ENCODE measurements around the gene TSPAN12.

Gene TSPAN12

DNA sequence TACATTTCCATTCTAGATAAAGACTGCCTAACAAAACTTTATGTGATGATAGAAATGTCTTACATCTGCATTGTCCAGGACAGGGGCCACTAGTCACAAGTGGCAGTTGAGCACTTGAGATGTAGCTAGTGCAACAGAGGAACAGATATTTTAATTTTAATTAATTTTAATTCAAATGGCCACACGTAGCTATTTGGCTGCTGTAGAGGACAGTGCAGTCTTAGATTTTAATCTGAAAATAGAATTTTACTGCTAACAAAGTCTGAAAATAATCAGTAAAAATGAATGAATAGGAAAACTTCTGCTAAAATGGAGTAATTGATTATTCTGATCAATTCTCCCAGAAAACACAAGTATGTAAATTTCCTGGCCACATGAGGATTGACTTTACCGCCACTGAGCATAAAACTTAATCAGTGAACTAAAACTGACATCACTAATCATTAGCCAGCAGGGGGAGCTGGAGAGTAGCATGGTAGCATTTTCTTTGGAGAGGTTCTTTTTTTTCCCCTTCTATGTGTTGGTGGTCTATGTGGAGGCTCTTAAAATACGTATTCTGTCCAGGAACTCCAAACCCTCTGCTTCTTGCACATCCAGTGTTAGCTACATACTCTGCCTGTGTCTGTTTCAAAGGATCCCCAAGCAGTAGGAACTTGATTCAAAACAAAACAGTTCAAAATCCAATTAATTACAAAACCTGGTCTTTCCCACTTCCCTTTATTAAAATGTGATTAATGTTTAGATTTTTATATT is 52.1 kb downstream of the TSPAN12 start:
- no peak overlapping the region for H3K9ac ChIP-seq (ENCODE audit: low read depth, low read length)
- H3K4me1 ChIP-seq (ENCODE audit: control insufficient read depth, insufficient read depth, low read length), result peaks cover 5% of the 10 kb centered on the region; the same call in 1 of the 2 replicates
- peaks cover 6% of the 10 kb centered on the region for H3K36me3 ChIP-seq (ENCODE audit: control insufficient read depth, insufficient read depth, low read length)
- H3K27ac ChIP-seq (ENCODE audit: low read depth, low read length), result no peak overlapping the region
- no peak overlapping the region for H3K4me3 ChIP-seq (ENCODE audit: low read depth, low read length)
- no peaks in the 10 kb centered on the region for H3K27me3 ChIP-seq (ENCODE audit: control insufficient read depth, insufficient read depth, low read length)
- H3K9me3 ChIP-seq (ENCODE audit: control insufficient read depth, insufficient read depth, low read length), result no peaks in the 10 kb centered on the region

DNA sequence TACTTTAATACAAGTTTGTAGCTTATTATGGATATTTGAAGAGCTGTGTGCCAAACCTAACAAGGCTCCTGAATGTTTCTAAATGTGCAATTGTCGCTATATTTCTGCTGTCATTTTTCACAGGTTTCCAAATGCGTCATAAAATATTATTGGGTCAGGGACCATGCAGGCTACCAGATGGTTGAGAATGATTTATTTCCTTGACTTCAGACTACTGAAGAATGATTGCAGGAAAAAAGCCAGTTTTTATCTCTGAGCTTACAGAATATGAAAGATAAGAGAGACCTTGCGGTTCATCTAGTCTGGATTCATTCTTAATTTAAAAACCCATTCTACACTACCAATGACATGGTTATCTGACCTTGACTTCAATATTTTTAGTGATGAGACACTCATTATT is 55.2 kb downstream of the TSPAN12 start:
- Histone ChIP-seq H3K9ac (ENCODE audit: low read depth, low read length) (no peak overlapping the region), H3K9me3 (ENCODE audit: control insufficient read depth, insufficient read depth, low read length) (no peaks in the 10 kb centered on the region), H3K27ac (ENCODE audit: low read depth, low read length) (no peak overlapping the region), H3K27me3 (ENCODE audit: control insufficient read depth, insufficient read depth, low read length) (no peaks in the 10 kb centered on the region), H3K36me3 (ENCODE audit: control insufficient read depth, insufficient read depth, low read length) (peaks cover 6% of the 10 kb centered on the region), H3K4me1 (ENCODE audit: control insufficient read depth, insufficient read depth, low read length) (peaks cover 15% of the 10 kb centered on the region; the same call in 1 of the 2 replicates), H3K4me3 (ENCODE audit: low read depth, low read length) (no peak overlapping the region)

DNA sequence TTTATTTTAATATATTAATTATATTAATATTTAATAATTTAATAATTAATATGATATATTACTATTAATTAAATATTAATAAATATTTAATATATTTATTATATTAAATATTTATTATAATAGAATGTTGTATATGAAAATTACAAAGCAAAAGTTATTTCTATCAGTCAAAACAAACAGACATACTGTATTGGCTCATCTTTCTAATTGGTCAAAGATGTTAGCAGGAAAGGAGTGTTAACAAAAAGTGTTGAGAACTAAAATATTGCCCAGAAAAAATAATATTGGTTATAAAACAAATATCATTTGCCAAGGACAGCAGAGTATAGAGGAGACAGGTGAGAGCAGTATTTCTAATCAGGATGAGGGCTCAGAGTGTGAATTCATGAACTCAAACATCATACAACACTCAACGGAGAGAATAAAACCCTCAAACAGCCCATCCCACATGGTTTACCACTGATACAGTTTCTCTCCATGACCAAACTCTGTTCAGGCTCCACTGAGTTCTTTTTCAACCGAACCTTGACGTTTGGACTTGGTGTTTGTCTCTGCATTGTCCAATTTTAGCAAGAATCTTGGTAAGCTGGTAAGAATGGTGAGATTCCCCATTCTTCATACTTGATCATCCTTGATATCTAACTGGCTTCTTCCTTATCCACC is 58.0 kb downstream of the TSPAN12 start:
- Histone ChIP-seq H3K9ac (ENCODE audit: low read depth, low read length) (no peak overlapping the region), H3K4me1 (ENCODE audit: control insufficient read depth, insufficient read depth, low read length) (peaks cover 11% of the 10 kb centered on the region; the same call in 1 of the 2 replicates), H3K27me3 (ENCODE audit: control insufficient read depth, insufficient read depth, low read length) (no peaks in the 10 kb centered on the region), H3K9me3 (ENCODE audit: control insufficient read depth, insufficient read depth, low read length) (no peaks in the 10 kb centered on the region), H3K27ac (ENCODE audit: low read depth, low read length) (no peak overlapping the region), H3K36me3 (ENCODE audit: control insufficient read depth, insufficient read depth, low read length) (no peaks in the 10 kb centered on the region; the same call in 1 of the 2 replicates), H3K4me3 (ENCODE audit: low read depth, low read length) (no peak overlapping the region)

DNA sequence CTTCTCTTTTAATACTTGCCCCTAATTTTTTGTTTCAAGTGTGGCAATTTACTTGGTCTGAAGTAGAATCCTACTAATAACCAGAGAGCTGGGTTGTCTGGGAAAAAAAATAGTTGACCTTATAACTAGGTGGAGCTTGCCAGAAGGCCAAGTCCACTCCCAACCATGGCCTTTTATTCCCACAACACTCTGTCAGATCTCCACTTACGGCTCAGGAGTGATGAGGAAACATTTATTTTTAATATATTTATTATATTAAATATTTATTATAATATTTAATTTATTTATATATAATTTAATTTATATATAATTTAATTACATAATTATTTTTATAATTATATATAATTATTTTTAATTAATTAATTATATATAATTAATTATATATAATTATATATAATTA is 58.8 kb downstream of the TSPAN12 start:
- no peak overlapping the region for H3K4me3 ChIP-seq (ENCODE audit: low read depth, low read length)
- H3K36me3 ChIP-seq (ENCODE audit: control insufficient read depth, insufficient read depth, low read length), result no peaks in the 10 kb centered on the region
- H3K27me3 ChIP-seq (ENCODE audit: control insufficient read depth, insufficient read depth, low read length), result no peaks in the 10 kb centered on the region
- peaks cover 11% of the 10 kb centered on the region; the same call in 1 of the 2 replicates for H3K4me1 ChIP-seq (ENCODE audit: control insufficient read depth, insufficient read depth, low read length)
- H3K27ac ChIP-seq (ENCODE audit: low read depth, low read length), result no peak overlapping the region
- H3K9ac ChIP-seq (ENCODE audit: low read depth, low read length), result no peak overlapping the region
- H3K9me3 ChIP-seq (ENCODE audit: control insufficient read depth, insufficient read depth, low read length), result no peaks in the 10 kb centered on the region

DNA sequence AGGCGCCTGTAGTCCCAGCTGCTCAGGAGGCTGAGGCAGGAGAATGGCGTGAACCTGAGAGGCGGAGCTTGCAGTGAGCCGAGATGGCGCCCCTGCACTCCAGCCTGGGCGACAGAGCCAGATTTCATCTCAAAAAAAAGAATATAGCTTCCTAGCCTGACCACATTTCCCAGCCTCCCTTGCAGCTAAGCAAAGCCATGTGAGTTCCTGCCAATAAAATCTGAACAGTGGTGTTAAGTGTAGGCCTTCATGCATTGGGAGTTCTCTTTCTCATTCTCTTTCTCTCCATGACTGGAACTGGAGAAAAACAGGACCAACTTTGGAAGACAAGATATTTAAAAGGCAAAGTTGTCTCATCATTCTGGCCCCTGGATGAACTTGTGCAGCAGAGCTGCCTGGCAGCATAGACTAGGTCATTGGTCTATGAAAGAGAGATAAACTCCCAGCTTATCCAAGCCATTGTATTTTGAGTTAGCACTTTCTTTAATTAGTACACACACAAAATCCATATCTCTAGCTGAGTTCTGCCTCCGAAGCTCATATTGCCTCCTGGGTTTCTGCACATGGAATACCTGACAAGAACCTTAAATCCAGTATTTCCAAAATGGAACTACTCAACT is 60.8 kb downstream of the TSPAN12 start:
- Histone ChIP-seq H3K4me1 (ENCODE audit: control insufficient read depth, insufficient read depth, low read length) (peaks cover 13% of the 10 kb centered on the region), H3K27ac (ENCODE audit: low read depth, low read length) (no peak overlapping the region), H3K9ac (ENCODE audit: low read depth, low read length) (no peak overlapping the region), H3K4me3 (ENCODE audit: low read depth, low read length) (no peak overlapping the region), H3K36me3 (ENCODE audit: control insufficient read depth, insufficient read depth, low read length) (no peaks in the 10 kb centered on the region), H3K9me3 (ENCODE audit: control insufficient read depth, insufficient read depth, low read length) (no peaks in the 10 kb centered on the region), H3K27me3 (ENCODE audit: control insufficient read depth, insufficient read depth, low read length) (no peaks in the 10 kb centered on the region)

DNA sequence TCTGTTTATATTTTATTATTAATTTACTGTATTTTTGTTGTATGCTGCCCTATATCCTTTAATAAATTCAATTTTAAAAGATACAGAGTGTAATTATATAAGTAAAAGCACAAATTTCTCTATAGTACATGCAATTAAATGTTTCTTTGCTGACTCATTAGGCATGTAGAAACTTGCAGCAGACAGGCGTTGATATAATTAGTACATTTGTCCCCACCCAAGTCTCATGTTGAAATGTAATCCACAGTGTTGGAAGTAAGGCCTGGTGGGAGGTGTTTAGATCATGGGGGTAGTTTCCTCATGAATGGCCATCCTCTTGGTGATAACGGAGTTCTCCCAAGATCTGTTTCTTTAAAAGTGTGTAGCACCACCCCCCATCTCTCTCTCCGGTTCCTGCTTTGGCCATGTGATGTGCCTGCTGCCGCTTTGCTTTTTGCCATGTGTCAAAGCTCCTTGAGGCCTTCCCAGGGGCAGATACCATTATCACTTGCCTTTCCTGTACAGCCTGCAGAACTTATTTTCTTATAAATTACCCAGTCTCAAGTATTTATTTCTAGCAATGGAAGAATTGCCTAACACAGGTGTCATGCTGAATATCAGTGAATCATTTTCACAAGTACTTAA is 63.7 kb downstream of the TSPAN12 start:
- no peak overlapping the region for H3K27ac ChIP-seq (ENCODE audit: low read depth, low read length)
- no peaks in the 10 kb centered on the region for H3K27me3 ChIP-seq (ENCODE audit: control insufficient read depth, insufficient read depth, low read length)
- H3K4me1 ChIP-seq (ENCODE audit: control insufficient read depth, insufficient read depth, low read length), result peaks cover 17% of the 10 kb centered on the region
- no peaks in the 10 kb centered on the region for H3K9me3 ChIP-seq (ENCODE audit: control insufficient read depth, insufficient read depth, low read length)
- no peaks in the 10 kb centered on the region for H3K36me3 ChIP-seq (ENCODE audit: control insufficient read depth, insufficient read depth, low read length)
- H3K4me3 ChIP-seq (ENCODE audit: low read depth, low read length), result no peak overlapping the region
- H3K9ac ChIP-seq (ENCODE audit: low read depth, low read length), result no peak overlapping the region

DNA sequence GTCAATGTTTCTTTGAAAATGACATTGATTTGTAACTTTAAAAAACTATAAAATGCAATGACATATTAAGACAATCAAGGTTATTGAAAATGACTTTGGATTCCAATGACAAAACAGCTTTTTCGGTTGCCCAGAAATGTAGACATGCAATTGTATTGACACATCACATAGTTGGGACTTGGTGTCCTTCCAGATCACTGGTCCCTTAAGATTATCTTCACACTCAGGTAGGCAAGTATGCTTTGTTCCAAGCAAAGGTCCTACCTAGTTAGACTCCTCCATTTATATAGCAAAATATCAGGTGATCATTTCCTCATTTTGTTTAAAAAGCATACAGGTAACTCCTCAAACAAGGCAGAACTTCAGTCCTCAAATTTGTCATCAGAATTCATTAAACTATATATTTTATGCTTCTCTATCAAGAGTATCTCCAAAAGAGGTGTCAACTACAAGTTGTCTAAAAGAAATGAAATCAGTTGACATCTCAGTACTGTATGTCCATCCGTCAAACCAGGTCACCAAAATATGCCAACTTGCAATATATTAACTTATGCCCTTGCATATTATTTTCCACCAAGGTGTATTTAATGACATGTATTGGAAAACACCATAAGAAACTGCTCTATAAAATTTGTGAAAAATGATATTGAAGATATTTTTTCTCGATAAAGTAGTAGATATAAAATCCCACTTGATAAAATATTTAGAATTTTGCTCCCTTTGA is 64.6 kb downstream of the TSPAN12 start:
- Histone ChIP-seq H3K36me3 (ENCODE audit: control insufficient read depth, insufficient read depth, low read length) (no peaks in the 10 kb centered on the region), H3K27ac (ENCODE audit: low read depth, low read length) (no peak overlapping the region), H3K4me1 (ENCODE audit: control insufficient read depth, insufficient read depth, low read length) (peaks cover 13% of the 10 kb centered on the region), H3K4me3 (ENCODE audit: low read depth, low read length) (no peak overlapping the region), H3K9me3 (ENCODE audit: control insufficient read depth, insufficient read depth, low read length) (no peaks in the 10 kb centered on the region), H3K27me3 (ENCODE audit: control insufficient read depth, insufficient read depth, low read length) (no peaks in the 10 kb centered on the region), H3K9ac (ENCODE audit: low read depth, low read length) (no peak overlapping the region)

DNA sequence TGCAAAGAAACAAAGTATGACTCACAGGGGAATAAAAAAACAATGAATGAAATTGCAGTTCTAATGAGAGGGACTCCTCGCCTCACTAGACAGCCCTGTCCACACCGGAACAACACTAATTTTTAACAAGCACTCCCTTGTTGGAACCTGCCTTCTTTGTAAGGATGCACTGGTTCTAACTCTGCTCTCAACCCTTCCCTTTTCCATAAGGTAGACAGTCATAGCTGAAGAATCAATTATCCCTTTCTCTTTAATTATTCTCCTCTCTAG is 65.1 kb downstream of the TSPAN12 start:
- no peaks in the 10 kb centered on the region for H3K9me3 ChIP-seq (ENCODE audit: control insufficient read depth, insufficient read depth, low read length)
- H3K36me3 ChIP-seq (ENCODE audit: control insufficient read depth, insufficient read depth, low read length), result no peaks in the 10 kb centered on the region
- peaks cover 7% of the 10 kb centered on the region for H3K4me1 ChIP-seq (ENCODE audit: control insufficient read depth, insufficient read depth, low read length)
- H3K27ac ChIP-seq (ENCODE audit: low read depth, low read length), result no peak overlapping the region
- no peaks in the 10 kb centered on the region for H3K27me3 ChIP-seq (ENCODE audit: control insufficient read depth, insufficient read depth, low read length)
- H3K9ac ChIP-seq (ENCODE audit: low read depth, low read length), result no peak overlapping the region
- H3K4me3 ChIP-seq (ENCODE audit: low read depth, low read length), result no peak overlapping the region

DNA sequence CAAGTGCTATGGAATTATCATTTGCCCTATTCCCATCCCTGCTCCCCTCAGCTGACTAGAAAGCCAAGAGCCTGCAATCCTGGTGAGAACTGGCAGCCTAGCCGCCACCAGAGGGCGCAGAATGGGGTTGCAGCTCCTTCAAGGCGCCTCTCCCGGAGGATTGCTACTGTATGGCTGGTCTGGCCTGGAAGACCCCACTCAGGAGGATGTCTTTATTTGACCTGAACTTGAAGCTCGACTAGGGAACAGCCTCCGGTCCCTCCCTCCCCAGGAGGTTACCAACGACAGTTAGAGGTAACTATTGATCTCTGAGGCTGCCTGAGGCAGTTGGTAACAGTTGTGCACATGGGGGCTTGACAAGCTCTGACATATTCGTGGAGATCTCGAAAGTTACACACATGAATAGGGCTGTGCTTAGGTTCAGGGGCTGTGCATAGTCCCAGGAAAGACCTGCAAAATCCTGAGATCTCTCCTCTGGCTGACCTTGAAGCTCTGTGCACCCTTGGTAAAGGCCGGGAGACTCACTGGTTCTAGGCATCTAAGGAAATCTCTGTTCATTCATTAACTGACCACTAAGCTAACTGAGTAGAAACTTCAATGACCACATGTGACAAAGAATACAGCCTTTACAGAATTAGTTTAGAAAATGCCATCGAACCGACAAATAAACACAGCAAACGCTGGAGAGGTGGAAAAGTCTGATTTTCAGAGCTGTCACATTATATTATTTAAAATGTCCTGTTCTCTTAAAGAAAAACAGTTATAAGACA is 65.7 kb downstream of the TSPAN12 start:
- no peaks in the 10 kb centered on the region for H3K36me3 ChIP-seq (ENCODE audit: control insufficient read depth, insufficient read depth, low read length)
- H3K4me3 ChIP-seq (ENCODE audit: low read depth, low read length), result no peak overlapping the region
- peaks cover 6% of the 10 kb centered on the region; the same call in 1 of the 2 replicates for H3K4me1 ChIP-seq (ENCODE audit: control insufficient read depth, insufficient read depth, low read length)
- H3K27me3 ChIP-seq (ENCODE audit: control insufficient read depth, insufficient read depth, low read length), result no peaks in the 10 kb centered on the region
- no peak overlapping the region for H3K27ac ChIP-seq (ENCODE audit: low read depth, low read length)
- H3K9me3 ChIP-seq (ENCODE audit: control insufficient read depth, insufficient read depth, low read length), result no peaks in the 10 kb centered on the region
- H3K9ac ChIP-seq (ENCODE audit: low read depth, low read length), result no peak overlapping the region

DNA sequence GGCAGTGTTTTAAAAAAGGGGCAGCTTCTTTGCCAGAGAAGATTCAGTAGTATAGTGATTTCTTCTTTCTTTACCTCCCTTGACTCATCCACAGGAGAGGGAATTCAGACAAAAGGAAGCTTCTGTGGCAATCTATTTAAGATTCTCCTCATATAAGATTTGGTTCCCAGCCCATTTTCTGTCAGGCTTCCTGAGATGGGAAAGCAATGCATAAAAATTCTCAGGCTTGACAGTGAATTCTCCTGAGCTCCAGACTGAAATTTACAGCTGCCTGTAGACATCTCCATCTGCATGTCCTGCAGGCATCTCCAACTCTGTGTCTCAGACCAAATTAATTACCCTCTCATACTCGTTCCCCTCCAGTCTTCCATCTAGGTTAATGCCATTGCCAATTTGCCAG is 72.8 kb downstream of the TSPAN12 start:
- Histone ChIP-seq H3K27me3 (ENCODE audit: control insufficient read depth, insufficient read depth, low read length) (no peaks in the 10 kb centered on the region), H3K27ac (ENCODE audit: low read depth, low read length) (no peak overlapping the region), H3K9ac (ENCODE audit: low read depth, low read length) (no peak overlapping the region), H3K4me3 (ENCODE audit: low read depth, low read length) (no peak overlapping the region), H3K36me3 (ENCODE audit: control insufficient read depth, insufficient read depth, low read length) (no peaks in the 10 kb centered on the region), H3K9me3 (ENCODE audit: control insufficient read depth, insufficient read depth, low read length) (no peaks in the 10 kb centered on the region), H3K4me1 (ENCODE audit: control insufficient read depth, insufficient read depth, low read length) (peaks cover 15% of the 10 kb centered on the region)

Data from HUES48 (cell line).